Left lung (tissue), 10 donors: ENCODE measurements around the gene ASZ1. TPM values are rescaled to one million over a fixed set of nuclear protein-coding genes. Genes with fewer than 3 reads are reported as not detected.

ENCODE experiments used
- ATAC-seq: fragments of 200-7000 bp; cut with Tn5 transposase; one replicate; pipeline ENCODE4 v1.9.1; 2020; ENCODE audit warnings: moderate library complexity
- DNase-seq, 4 donors: peaks; one replicate each; pipeline ENCODE4 v3.0.0-alpha.2; 2013 to 2020
- H3K27ac ChIP-seq, 2 donors: fragments of 200-600 bp; sonication (generic) in 1 of 2; one replicate each; pipeline versions ENCODE4 v1.5.0 to v1.8.0; 2020 to 2021
- H3K27me3 ChIP-seq, 2 donors: fragments of 200-600 bp; sonication (generic) in 1 of 2; one replicate each; pipeline versions ENCODE4 v1.5.0 to v1.8.0; 2020 to 2021
- H3K36me3 ChIP-seq, 2 donors: fragments of 200-600 bp; sonication (generic) in 1 of 2; one replicate each; pipeline versions ENCODE4 v1.5.0 to v1.8.0; 2020 to 2021
- H3K4me1 ChIP-seq, 2 donors: fragments of 200-600 bp; one replicate each; pipeline ENCODE4 v1.8.0; 2021
- H3K4me3 ChIP-seq, 2 donors: fragments of 200-600 bp; sonication (generic) in 1 of 2; one replicate each; pipeline versions ENCODE4 v1.5.0 to v1.8.0; 2020 to 2021; ENCODE audit warnings: mild to moderate bottlenecking in 1 of 2
- H3K9me3 ChIP-seq, 2 donors: fragments of 200-600 bp; sonication (generic) in 1 of 2; one replicate each; pipeline versions ENCODE4 v1.5.0 to v1.8.0; 2020 to 2021
- intact Hi-C, 2 donors: fragments of 100-400 bp; cut with DNase I; formaldehyde crosslinking; loops; one replicate each; pipeline versions ENCODE4 v1.11.2 to v1.14.2; 2022
- polyA plus RNA-seq, 6 donors: library from polyadenylated mRNA; unstranded; fragments of 120-200 nt; gene quantifications; one replicate each; pipeline ENCODE4 v1.2.1, GENCODE V29; 2013; ENCODE audit not compliant: insufficient read length in 6 of 6
- total RNA-seq, 2 donors: library from RNA; stranded (reverse); fragmentation: NEBNext Ultra II Directional; extraction: Animal tissue kit (Norgen Biotek cat#: 25700); gene quantifications; one replicate each; pipeline ENCODE4 v1.2.1, GENCODE V29; 2021
- TF ChIP-seq, protein P1 (sequence below), 2 donors: fragments of 200-600 bp; sonication (generic) in 1 of 2; IDR thresholded peaks; one replicate each; pipeline versions ENCODE4 v1.5.0 to v1.8.0; 2021; ENCODE audit warnings: antibody characterized with exemption in 2 of 2
- donor health status: DM: no; HTN: yes; CAD: no.
- donor health status: DM: no; HTN: no; CAD: no.

Gene ASZ1
- total and polyA plus RNA-seq, 8 donors, result 0.39 to 1.4 (median 1.0) TPM; not detected in 1

DNA sequence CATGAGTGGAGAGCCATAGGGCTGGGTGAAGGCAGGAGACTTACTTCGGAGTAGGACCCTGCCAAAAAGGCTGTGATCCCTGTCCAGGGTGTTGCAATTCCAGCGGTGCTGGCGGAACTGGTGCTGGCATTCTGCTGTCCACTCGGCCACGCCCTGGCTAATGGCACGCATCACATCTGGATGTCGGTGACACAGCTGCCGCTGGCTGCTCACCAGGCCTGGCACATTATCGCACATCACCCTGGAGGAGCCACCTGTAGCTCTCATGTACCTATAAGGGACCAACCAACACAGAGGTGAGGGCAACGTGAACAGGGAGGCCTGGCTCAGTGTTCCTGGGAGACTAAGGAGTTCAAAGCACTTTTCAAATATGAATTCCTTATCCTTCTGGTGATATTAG is 106.8 kb downstream of the ASZ1 start:
- peaks cover 24 to 52% of the 10 kb centered on the region in 2 donors for H3K27me3 ChIP-seq
- peaks cover 11 to 21% of the 10 kb centered on the region in 2 donors for H3K4me1 ChIP-seq
- no peaks in the 10 kb centered on the region for H3K9me3 ChIP-seq
- DNase-seq (no peak), ATAC-seq (no peak)
- TF ChIP-seq, protein P1, sequence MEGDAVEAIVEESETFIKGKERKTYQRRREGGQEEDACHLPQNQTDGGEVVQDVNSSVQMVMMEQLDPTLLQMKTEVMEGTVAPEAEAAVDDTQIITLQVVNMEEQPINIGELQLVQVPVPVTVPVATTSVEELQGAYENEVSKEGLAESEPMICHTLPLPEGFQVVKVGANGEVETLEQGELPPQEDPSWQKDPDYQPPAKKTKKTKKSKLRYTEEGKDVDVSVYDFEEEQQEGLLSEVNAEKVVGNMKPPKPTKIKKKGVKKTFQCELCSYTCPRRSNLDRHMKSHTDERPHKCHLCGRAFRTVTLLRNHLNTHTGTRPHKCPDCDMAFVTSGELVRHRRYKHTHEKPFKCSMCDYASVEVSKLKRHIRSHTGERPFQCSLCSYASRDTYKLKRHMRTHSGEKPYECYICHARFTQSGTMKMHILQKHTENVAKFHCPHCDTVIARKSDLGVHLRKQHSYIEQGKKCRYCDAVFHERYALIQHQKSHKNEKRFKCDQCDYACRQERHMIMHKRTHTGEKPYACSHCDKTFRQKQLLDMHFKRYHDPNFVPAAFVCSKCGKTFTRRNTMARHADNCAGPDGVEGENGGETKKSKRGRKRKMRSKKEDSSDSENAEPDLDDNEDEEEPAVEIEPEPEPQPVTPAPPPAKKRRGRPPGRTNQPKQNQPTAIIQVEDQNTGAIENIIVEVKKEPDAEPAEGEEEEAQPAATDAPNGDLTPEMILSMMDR (IDR thresholded peaks at IDR 0.05), result no peak
- peak overlapping the region in 1 of 2 donors; percentile 44 for H3K27ac ChIP-seq
- H3K4me3 ChIP-seq, result no peak overlapping the region
- H3K36me3 ChIP-seq, result no peaks in the 10 kb centered on the region
- intact Hi-C loops, result no loop called here

GRCh38 chr7:117319181-117319580 is 108.1 kb downstream of the ASZ1 start:
- ATAC-seq (no peak), DNase-seq (no peak)
- TF ChIP-seq, protein P1 (IDR thresholded peaks at IDR 0.05), result no peak
- no peak overlapping the region for H3K4me3 ChIP-seq
- intact Hi-C loops, result no loop called here
- no peak overlapping the region for H3K27ac ChIP-seq
- no peaks in the 10 kb centered on the region for H3K36me3 ChIP-seq
- peaks cover 17 to 39% of the 10 kb centered on the region in 2 donors for H3K27me3 ChIP-seq
- H3K9me3 ChIP-seq, result no peaks in the 10 kb centered on the region
- peaks cover 11 to 17% of the 10 kb centered on the region in 2 donors for H3K4me1 ChIP-seq

DNA sequence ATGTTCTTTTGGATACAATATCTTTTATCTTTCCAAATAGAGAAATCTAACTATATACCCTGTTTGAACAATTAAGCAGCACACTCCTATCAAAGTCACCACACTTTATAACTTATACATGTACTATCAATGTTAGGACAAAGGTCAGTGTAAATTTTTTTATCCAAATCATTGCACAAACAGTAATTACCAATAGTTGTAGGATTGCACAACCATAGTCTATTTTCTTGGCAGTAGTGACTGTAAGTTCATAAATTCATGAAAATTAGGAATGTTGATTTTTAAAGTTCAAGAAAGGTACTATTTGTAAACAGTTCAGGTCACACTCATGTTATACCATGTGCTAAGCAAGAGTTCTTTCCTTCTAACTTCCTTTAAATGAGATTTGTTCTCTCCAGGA is 113.7 kb downstream of the ASZ1 start:
- Histone ChIP-seq H3K9me3 (no peaks in the 10 kb centered on the region), H3K27me3 (no peaks in the 10 kb centered on the region), H3K4me1 (peaks cover 0 to 6% of the 10 kb centered on the region in 2 donors), H3K36me3 (no peaks in the 10 kb centered on the region), H3K27ac (no peak overlapping the region), H3K4me3 (no peak overlapping the region)
- ATAC-seq (no peak), DNase-seq (peak in 2 of 4 donors; percentile 81 to 83)
- intact Hi-C loops, result no loop called here
- TF ChIP-seq, protein P1 (IDR thresholded peaks at IDR 0.05), result no peak

Other genes with a start within 250 kb of the ASZ1 start
- 10 to 100 TPM; 21.7 to 36.2 TPM for gene WNT2, start 104.4 kb downstream of the ASZ1 start, total RNA-seq
- 100 to 1,000 TPM; 137 to 158 (median 145) TPM for gene WNT2, start 104.4 kb downstream of the ASZ1 start, polyA plus RNA-seq
- gene CFTR, start 52.5 kb upstream of the ASZ1 start, total RNA-seq, result 10 to 100 TPM; 15.4 to 20.3 TPM
- 10 to 100 TPM; 28.2 to 40.6 (median 33.8) TPM for gene CFTR, start 52.5 kb upstream of the ASZ1 start, polyA plus RNA-seq